Liver (tissue), 9 donors: ENCODE data around the gene ITPK1. TPM values are rescaled to one million over a fixed set of nuclear protein-coding genes. Genes with fewer than 3 reads are reported as not detected.
A peak's percentile ranks its signal among the peaks of the same experiment; 100 is the strongest.

Experiments
- DNase-seq: peaks from one replicate; pipeline ENCODE4 v3.0.0-alpha.2; 2017; ENCODE audit warnings: low spot score
- H3K27ac ChIP-seq, 2 donors: one replicate each; pipeline ENCODE4 v1.7.0; 2013; ENCODE audit warnings: inconsistent platforms in 2 of 2, low read length in 2 of 2, control low read depth in 1 of 2, low read depth in 1 of 2, mild to moderate bottlenecking in 1 of 2
- H3K27me3 ChIP-seq, 4 donors: one replicate each; pipeline versions ENCODE4 v1.6.1 to v1.7.0; 2013; ENCODE audit warnings: low read length in 3 of 4, inconsistent platforms in 1 of 4, mild to moderate bottlenecking in 1 of 4, moderate library complexity in 1 of 4; ENCODE audit not compliant: control insufficient read depth in 4 of 4, insufficient read depth in 4 of 4
- H3K36me3 ChIP-seq, 4 donors: one replicate each; pipeline versions ENCODE4 v1.6.1 to v1.7.0; 2013; ENCODE audit warnings: low read length in 3 of 4, mild to moderate bottlenecking in 3 of 4, low read depth in 1 of 4, moderate library complexity in 1 of 4; ENCODE audit not compliant: control insufficient read depth in 4 of 4, insufficient read depth in 3 of 4
- H3K4me1 ChIP-seq, 4 donors: one replicate each; pipeline versions ENCODE4 v1.6.1 to v1.7.0; 2013; ENCODE audit warnings: low read length in 3 of 4, mild to moderate bottlenecking in 3 of 4, moderate library complexity in 1 of 4; ENCODE audit not compliant: control insufficient read depth in 4 of 4, insufficient read depth in 4 of 4
- H3K4me3 ChIP-seq, 3 donors: one replicate each; pipeline versions ENCODE4 v1.6.1 to v1.7.0; 2013; ENCODE audit warnings: low read length in 3 of 3, control low read depth in 1 of 3, low read depth in 1 of 3, mild to moderate bottlenecking in 1 of 3
- H3K9ac ChIP-seq, 2 donors: one replicate each; pipeline ENCODE4 v1.7.0; 2013; ENCODE audit warnings: low read length in 2 of 2, mild to moderate bottlenecking in 2 of 2, moderate library complexity in 2 of 2, control low read depth in 1 of 2, low read depth in 1 of 2
- H3K9me3 ChIP-seq, 4 donors: one replicate each; pipeline versions ENCODE4 v1.6.1 to v1.7.0; 2013; ENCODE audit warnings: low read length in 3 of 4; ENCODE audit not compliant: control insufficient read depth in 4 of 4
- FOXA1 ChIP-seq: IDR thresholded peaks from 2 replicates; pipeline ENCODE4 v1.6.1; 2016; ENCODE audit warnings: antibody characterized with exemption
- FOXA2 ChIP-seq: IDR thresholded peaks from 2 replicates; pipeline ENCODE4 v1.6.1; 2016; ENCODE audit warnings: antibody characterized with exemption
- GABPA ChIP-seq, 2 donors: IDR thresholded peaks in 1 of 2; conservative IDR thresholded peaks in 1 of 2; 2 replicates each; pipeline ENCODE4 v1.6.1; 2016; ENCODE audit warnings: antibody characterized with exemption in 2 of 2, mild to moderate bottlenecking in 1 of 2, moderate library complexity in 1 of 2
- HNF4A ChIP-seq, 2 donors: conservative IDR thresholded peaks; 2 replicates each; pipeline ENCODE4 v1.6.1; 2016; ENCODE audit warnings: antibody characterized with exemption in 2 of 2, mild to moderate bottlenecking in 2 of 2
- HNF4G ChIP-seq: IDR thresholded peaks from 2 replicates; pipeline ENCODE4 v1.6.1; 2016; ENCODE audit warnings: antibody characterized with exemption
- JUND ChIP-seq, 2 donors: IDR thresholded peaks; 2 replicates each; pipeline ENCODE4 v1.6.1; 2016; ENCODE audit warnings: antibody characterized with exemption in 2 of 2
- NR2F2 ChIP-seq: IDR thresholded peaks from 2 replicates; pipeline ENCODE4 v1.6.1; 2016; ENCODE audit warnings: antibody characterized with exemption
- RAD21 ChIP-seq, 2 donors: IDR thresholded peaks; 2 replicates each; pipeline ENCODE4 v1.6.1; 2016; ENCODE audit warnings: antibody characterized with exemption in 2 of 2, mild to moderate bottlenecking in 2 of 2
- RXRA ChIP-seq, 2 donors: IDR thresholded peaks; 2 replicates each; pipeline ENCODE4 v1.6.1; 2017 to 2018; ENCODE audit warnings: antibody characterized with exemption in 2 of 2, mild to moderate bottlenecking in 1 of 2
- SP1 ChIP-seq: IDR thresholded peaks from 2 replicates; pipeline ENCODE4 v1.6.1; 2018; ENCODE audit warnings: antibody characterized with exemption, mild to moderate bottlenecking
- TAF1 ChIP-seq: conservative IDR thresholded peaks from 2 replicates; pipeline ENCODE4 v1.6.1; 2016; ENCODE audit warnings: antibody characterized with exemption, mild to moderate bottlenecking
- YY1 ChIP-seq: IDR thresholded peaks from 2 replicates; pipeline ENCODE4 v1.6.1; 2016; ENCODE audit warnings: antibody characterized with exemption, mild to moderate bottlenecking
- WGBS: extraction: QIAGEN DNeasy Blood & Tissue Kit; methylation state at CpG from one replicate; pipeline ENCODE4 v1.1.7; 2013; 5-methylcytosine and 5-hydroxymethylcytosine counted together
- polyA plus RNA-seq, 2 donors: library from polyadenylated mRNA; stranded (reverse) in 1 of 2; unstranded in 1 of 2; fragments of 200-250 nt in 1 of 2; fragments of >200 nt in 1 of 2; fragmentation: Nextera tagmentation in 1 of 2; extraction: Ambion mirVana in 1 of 2; gene quantifications; one replicate each; pipeline versions ENCODE4 v1.2.1 to v1.2.3, GENCODE V29; 2013 to 2015
- total RNA-seq, 2 donors: library from RNA; depleted of rRNA; stranded (reverse); fragments of >200 nt; gene quantifications; one replicate each; pipeline ENCODE4 v1.2.3, GENCODE V29; 2014
- TF ChIP-seq, protein P1 (sequence below): fragments of 150-350 bp; IDR thresholded peaks from 2 replicates; pipeline ENCODE4 v1.5.1; 2017; ENCODE audit warnings: improper control_type of control experiment, low read depth, low read length; ENCODE audit not compliant: missing input control
- TF ChIP-seq, protein P2 (sequence below): IDR thresholded peaks from 2 replicates; pipeline ENCODE4 v1.6.1; 2016; ENCODE audit warnings: antibody characterized with exemption, mild to moderate bottlenecking
- TF ChIP-seq, protein P3 (sequence below): IDR thresholded peaks from 2 replicates; pipeline ENCODE4 v1.6.1; 2016; ENCODE audit warnings: antibody characterized with exemption
- donor health status: healthy.
- donor health status: healthy.
- donor health status: healthy.
- donor health status: healthy.
- donor health status: healthy.

ITPK1 gene
- total and polyA plus RNA-seq, 4 donors, result 9.0 to 41.2 (median 20.4) TPM

DNA sequence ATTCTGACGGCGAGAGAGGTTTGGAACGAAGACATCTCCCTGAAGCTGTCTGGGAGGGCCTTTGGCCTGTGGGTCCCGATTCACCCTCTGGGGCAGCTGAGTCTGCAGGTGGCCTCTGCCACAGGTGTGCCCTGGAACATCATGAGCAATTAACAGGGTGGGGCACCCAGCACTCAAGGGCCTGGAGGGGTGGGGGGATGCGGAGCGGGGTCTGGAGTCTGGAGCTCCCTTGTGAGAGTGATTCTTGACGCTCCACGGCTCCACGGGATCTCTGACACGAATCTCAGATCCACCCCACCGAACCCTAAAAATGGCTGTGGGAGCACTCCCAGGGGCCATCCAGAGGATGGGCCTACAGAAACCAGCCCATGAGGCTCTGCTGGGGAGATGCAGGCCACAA, 8.3 kb downstream of the ITPK1 start:
- Histone ChIP-seq H3K4me1 (peaks cover 24 to 59% (median 48%) of the 10 kb centered on the region in 4 donors), H3K9me3 (no peaks in the 10 kb centered on the region), H3K27me3 (no peaks in the 10 kb centered on the region), H3K36me3 (no peaks in the 10 kb centered on the region), H3K27ac (no peak overlapping the region), H3K4me3 (no peak overlapping the region), H3K9ac (no peak overlapping the region)
- DNase-seq, result no peak
- no peak for TF ChIP-seq RXRA (IDR thresholded peaks at IDR 0.05)
- TF ChIP-seq, protein P1, sequence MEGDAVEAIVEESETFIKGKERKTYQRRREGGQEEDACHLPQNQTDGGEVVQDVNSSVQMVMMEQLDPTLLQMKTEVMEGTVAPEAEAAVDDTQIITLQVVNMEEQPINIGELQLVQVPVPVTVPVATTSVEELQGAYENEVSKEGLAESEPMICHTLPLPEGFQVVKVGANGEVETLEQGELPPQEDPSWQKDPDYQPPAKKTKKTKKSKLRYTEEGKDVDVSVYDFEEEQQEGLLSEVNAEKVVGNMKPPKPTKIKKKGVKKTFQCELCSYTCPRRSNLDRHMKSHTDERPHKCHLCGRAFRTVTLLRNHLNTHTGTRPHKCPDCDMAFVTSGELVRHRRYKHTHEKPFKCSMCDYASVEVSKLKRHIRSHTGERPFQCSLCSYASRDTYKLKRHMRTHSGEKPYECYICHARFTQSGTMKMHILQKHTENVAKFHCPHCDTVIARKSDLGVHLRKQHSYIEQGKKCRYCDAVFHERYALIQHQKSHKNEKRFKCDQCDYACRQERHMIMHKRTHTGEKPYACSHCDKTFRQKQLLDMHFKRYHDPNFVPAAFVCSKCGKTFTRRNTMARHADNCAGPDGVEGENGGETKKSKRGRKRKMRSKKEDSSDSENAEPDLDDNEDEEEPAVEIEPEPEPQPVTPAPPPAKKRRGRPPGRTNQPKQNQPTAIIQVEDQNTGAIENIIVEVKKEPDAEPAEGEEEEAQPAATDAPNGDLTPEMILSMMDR, result no peak
- TF ChIP-seq GABPA (IDR thresholded peaks at IDR 0.05 in 1 of 2, conservative IDR thresholded peaks at IDR 0.05 in 1 of 2), result no peak
- TF ChIP-seq TAF1, result no peak
- no peak for TF ChIP-seq HNF4A (conservative IDR thresholded peaks at IDR 0.05)
- no peak for TF ChIP-seq RAD21 (IDR thresholded peaks at IDR 0.05)
- no peak for TF ChIP-seq FOXA1
- TF ChIP-seq FOXA2, result no peak
- TF ChIP-seq, protein P2, sequence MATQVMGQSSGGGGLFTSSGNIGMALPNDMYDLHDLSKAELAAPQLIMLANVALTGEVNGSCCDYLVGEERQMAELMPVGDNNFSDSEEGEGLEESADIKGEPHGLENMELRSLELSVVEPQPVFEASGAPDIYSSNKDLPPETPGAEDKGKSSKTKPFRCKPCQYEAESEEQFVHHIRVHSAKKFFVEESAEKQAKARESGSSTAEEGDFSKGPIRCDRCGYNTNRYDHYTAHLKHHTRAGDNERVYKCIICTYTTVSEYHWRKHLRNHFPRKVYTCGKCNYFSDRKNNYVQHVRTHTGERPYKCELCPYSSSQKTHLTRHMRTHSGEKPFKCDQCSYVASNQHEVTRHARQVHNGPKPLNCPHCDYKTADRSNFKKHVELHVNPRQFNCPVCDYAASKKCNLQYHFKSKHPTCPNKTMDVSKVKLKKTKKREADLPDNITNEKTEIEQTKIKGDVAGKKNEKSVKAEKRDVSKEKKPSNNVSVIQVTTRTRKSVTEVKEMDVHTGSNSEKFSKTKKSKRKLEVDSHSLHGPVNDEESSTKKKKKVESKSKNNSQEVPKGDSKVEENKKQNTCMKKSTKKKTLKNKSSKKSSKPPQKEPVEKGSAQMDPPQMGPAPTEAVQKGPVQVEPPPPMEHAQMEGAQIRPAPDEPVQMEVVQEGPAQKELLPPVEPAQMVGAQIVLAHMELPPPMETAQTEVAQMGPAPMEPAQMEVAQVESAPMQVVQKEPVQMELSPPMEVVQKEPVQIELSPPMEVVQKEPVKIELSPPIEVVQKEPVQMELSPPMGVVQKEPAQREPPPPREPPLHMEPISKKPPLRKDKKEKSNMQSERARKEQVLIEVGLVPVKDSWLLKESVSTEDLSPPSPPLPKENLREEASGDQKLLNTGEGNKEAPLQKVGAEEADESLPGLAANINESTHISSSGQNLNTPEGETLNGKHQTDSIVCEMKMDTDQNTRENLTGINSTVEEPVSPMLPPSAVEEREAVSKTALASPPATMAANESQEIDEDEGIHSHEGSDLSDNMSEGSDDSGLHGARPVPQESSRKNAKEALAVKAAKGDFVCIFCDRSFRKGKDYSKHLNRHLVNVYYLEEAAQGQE, result no peak
- no peak for TF ChIP-seq NR2F2
- no peak for TF ChIP-seq YY1
- TF ChIP-seq HNF4G, result no peak
- 92% methylated on average over 11 of the region's 11 CpGs for WGBS

DNA sequence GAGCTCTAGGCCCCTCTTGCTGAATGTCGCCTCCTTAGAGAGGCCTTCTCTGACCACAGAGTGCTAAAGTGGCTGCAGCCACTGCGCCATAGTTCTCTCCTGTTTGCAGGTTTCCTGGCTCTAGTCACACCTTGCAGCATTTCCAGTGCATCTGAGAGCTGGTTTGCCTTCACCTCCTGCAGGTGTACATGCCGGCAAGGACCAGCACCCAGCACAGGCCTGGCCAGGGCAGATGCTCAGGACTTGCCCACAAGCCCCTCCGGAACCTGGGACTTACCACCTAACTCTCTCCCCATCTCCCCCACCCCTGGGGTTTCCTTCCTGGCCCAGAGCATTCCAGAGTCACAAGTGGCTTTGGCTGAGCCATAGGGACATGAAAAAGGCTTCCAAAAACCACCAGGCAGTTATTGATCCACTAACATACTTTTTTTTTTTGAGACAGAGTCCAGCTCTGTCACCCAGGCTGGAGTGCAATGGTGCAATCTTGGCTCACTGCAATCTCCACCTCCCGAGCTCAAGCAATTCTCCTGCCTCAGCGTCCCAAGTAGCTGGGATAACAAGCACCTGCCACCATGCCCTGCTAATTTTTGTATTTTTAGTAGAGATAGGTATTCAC, 9.1 kb downstream of the ITPK1 start:
- no peak for DNase-seq
- H3K9me3 ChIP-seq, result no peaks in the 10 kb centered on the region
- no peak overlapping the region for H3K4me3 ChIP-seq
- H3K9ac ChIP-seq, result no peak overlapping the region
- H3K36me3 ChIP-seq, result no peaks in the 10 kb centered on the region
- no peaks in the 10 kb centered on the region for H3K27me3 ChIP-seq
- TF ChIP-seq FOXA1, result no peak
- no peak for TF ChIP-seq FOXA2
- peak; percentile 67 for TF ChIP-seq SP1
- TF ChIP-seq, protein P1, result no peak
- peak; percentile 83 to 84 for TF ChIP-seq HNF4A (conservative IDR thresholded peaks at IDR 0.05)
- peak; percentile 49 for TF ChIP-seq HNF4G
- TF ChIP-seq, protein P3, sequence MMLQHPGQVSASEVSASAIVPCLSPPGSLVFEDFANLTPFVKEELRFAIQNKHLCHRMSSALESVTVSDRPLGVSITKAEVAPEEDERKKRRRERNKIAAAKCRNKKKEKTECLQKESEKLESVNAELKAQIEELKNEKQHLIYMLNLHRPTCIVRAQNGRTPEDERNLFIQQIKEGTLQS, result peak; percentile 56
- TF ChIP-seq RAD21 (IDR thresholded peaks at IDR 0.05), result peak; percentile 52 to 62
- TF ChIP-seq RXRA (IDR thresholded peaks at IDR 0.05), result peak; percentile 74 to 80
- TF ChIP-seq JUND (IDR thresholded peaks at IDR 0.05), result peak in 1 of 2 donors; percentile 80
- no peak for TF ChIP-seq TAF1
- peak overlapping the region; percentile 36 to 43 for H3K27ac ChIP-seq
- 46% methylated on average over 6 of the region's 6 CpGs for WGBS
- H3K4me1 ChIP-seq, result peaks cover 24 to 54% (median 44%) of the 10 kb centered on the region in 4 donors
